ENCODE measurements around the gene ZSCAN23.
"Not testable (repeated sequence)": the region's sequence is repeated elsewhere in the genome, so short reads cannot be mapped to it uniquely, and the experiment has no call there.

Gene ZSCAN23

DNA sequence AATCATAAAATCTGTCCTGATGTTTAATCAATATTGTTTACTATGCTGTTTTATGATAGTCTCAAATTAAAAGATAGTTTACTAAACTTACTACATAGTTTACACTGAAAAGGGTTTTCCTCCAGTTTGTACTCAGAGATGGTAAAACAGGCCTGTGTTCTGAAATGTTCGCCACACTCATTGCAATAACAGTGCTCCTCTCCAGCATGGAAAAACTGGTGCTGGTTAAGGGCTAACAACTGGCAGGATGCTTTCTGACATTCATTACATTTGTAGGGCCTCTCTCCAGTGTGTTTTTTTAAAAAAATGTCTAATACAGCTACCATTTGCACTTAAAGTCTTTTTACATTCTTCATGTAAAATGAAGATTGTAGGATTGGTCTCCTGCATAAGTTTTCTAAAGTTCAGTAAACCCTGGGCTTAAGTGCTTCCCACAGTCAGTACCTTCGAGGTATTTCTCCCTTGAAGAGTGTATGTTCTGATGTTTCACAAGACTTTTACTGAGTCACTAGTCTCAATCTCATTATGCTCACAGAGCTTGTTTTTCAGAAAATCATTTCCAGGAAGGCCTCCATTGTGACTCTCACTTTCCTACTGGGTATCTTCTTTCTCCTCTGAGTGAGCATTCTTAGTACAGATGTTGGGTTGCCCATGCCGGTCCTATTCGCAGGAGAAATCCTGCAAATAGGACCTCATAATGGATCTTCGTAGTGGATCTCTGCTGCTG, 35.1 kb downstream of the ZSCAN23 start:
- TF ChIP-seq, protein P1, sequence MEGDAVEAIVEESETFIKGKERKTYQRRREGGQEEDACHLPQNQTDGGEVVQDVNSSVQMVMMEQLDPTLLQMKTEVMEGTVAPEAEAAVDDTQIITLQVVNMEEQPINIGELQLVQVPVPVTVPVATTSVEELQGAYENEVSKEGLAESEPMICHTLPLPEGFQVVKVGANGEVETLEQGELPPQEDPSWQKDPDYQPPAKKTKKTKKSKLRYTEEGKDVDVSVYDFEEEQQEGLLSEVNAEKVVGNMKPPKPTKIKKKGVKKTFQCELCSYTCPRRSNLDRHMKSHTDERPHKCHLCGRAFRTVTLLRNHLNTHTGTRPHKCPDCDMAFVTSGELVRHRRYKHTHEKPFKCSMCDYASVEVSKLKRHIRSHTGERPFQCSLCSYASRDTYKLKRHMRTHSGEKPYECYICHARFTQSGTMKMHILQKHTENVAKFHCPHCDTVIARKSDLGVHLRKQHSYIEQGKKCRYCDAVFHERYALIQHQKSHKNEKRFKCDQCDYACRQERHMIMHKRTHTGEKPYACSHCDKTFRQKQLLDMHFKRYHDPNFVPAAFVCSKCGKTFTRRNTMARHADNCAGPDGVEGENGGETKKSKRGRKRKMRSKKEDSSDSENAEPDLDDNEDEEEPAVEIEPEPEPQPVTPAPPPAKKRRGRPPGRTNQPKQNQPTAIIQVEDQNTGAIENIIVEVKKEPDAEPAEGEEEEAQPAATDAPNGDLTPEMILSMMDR (IDR thresholded peaks at IDR 0.05; ENCODE audit: low read depth, low read length): no peak
- no peak for DNase-seq (ENCODE audit: extremely low read depth, low read depth)

DNA sequence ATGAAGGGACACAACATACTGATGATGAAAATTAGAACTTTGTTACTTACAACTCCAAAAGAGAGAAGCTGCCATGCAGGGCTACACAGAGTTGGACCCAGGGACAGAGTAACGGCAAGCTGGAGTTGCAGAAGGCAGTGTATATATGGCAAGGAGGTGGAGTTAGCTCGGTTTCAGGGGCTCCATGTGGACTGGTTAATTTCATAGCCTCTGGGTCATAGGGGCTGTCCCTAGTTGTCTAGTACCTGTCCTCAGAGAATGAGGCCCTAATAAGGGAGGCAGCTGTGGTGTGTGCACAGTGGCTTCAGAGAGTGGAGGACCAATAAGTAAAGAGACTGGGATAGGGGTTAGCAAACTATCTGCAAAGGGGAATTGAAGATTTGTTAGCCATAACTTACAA, 35.9 kb downstream of the ZSCAN23 start:
- DNase-seq (ENCODE audit: extremely low read depth, low read depth): no peak
- TF ChIP-seq, protein P1 (IDR thresholded peaks at IDR 0.05; ENCODE audit: low read depth, low read length): no peak

DNA sequence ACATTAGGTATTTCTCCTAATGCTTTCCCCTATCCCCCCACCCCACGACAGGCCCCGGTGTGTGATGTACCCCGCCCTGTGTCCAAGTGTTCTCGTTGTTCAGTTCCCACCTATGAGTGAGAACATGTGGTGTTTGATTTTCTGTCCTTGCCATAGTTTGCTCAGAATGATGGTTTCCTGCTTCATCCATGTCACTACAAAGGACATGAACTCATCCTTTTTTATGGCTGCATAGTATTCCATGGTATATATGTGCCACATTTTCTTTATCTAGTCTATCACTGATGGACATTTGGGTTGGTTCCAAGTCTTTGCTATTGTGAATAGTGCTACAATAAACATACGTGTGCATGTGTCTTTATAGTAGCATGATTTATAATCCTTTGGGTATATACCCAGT, 39.4 kb downstream of the ZSCAN23 start:
- not testable (repeated sequence) for DNase-seq (ENCODE audit: extremely low read depth, low read depth)

DNA sequence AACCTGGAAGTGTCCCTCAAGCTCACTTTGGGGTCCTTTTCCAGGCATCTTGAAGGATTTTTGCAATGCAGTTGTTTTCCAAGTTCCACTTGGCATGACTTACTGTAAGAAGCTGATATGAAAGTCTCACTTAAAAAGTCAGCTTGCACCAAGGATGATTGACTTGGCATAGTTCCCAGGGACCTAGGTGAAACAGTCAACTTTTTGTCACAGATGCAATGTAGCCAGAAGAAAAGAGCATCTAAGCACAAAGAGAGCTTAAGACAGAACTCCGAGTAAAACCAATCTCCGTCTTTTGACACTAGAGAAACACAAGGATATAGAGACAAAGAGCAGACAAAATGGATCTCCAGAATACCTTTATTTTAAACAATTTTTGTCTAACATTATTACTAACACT, 41.1 kb downstream of the ZSCAN23 start:
- DNase-seq (ENCODE audit: extremely low read depth, low read depth): no peak
- TF ChIP-seq, protein P1 (IDR thresholded peaks at IDR 0.05; ENCODE audit: low read depth, low read length): no peak

DNA sequence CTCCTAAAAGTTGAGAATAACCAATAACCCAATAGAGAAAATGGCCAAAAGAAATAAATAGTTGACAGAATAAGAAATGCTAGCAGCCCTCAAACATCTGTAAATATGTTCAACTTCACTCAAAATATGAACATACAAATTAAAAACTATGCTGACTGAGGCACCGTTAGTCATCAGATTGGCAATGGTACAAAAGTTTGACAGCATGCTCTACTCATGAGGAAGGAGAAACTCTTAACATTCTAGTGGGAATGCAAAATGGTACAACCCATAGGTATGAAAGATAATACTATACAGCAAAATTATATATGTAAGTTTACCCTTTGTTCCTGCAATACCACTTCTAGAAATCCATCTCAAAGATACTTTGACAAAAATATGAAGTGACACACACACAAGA, 42.1 kb downstream of the ZSCAN23 start:
- DNase-seq (ENCODE audit: extremely low read depth, low read depth): no peak
- TF ChIP-seq, protein P1 (IDR thresholded peaks at IDR 0.05; ENCODE audit: low read depth, low read length): no peak

DNA sequence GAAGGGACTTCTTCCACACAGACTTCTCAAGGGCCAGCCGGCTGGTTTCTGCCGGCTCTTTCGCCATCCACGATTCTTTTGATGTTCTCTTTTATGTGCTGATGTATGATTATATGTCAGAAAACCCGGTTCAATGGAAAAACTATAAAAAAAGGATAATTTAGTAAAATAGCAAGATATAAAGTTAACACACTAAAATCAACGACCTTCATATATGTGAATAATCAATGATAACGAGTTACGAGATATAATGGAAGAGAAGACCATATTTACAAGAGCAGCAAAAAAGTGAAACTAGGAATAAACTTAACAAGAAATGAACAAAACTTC, 43.2 kb downstream of the ZSCAN23 start:
- no peak for DNase-seq (ENCODE audit: extremely low read depth, low read depth)
- TF ChIP-seq, protein P1 (IDR thresholded peaks at IDR 0.05; ENCODE audit: low read depth, low read length): no peak

DNA sequence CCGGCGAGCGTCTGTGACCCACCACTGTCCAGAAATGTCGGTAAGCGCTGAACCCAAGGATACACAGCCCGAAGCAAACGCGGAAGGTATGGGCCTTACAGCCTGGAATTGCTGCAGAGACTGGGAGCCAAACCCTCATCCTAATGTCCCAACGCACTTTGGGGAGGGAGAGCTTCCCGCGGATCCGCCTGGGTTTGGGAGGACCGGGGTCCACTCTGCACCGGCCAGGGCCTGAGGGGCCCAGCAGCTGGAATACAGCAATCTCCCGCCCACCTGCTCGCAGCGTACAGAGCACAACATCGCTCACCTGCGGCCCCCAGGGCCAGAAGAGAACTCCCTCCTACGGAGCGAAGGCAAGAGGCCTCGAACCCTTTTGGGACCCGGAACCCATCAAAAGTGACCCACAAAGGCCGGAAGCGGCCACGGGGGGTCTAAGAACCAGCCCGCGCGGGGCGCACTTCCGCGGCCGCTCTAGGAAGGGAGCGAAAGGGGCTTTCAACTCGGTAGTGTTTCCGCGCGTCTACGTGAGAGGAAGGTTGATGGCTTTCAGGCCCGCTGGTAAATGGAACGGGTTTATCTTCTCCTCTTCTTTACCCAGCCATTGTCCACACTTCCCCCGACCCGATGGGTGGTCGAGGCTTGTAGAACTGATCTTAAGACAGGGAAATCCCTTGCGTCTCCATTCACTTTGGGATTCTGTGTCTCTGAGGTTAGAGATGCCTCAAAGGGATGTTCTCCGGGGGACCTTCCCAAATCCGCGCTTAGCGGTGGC, 43.8 kb downstream of the ZSCAN23 start, which contains the start of gene ZSCAN12:
TSS of gene ZSCAN12 (minus strand) at position 398 of the 772 bp plus-strand sequence. CDS start 1,342 bp downstream, outside the sequence.
- peak; percentile 75 for DNase-seq (ENCODE audit: extremely low read depth, low read depth)
- TF ChIP-seq, protein P1 (IDR thresholded peaks at IDR 0.05; ENCODE audit: low read depth, low read length): peak; percentile 81

Measured in AG09319 (cell line).